Diencephalon (tissue), 1 donor: Measurements from ENCODE around the gene LRRC75B. TPM values are rescaled to one million over a fixed set of nuclear protein-coding genes. Genes with fewer than 3 reads are reported as not detected.

Source experiments
- total RNA-seq: library from RNA; depleted of rRNA; stranded (reverse); fragments of >200 nt; gene quantifications from one replicate; pipeline ENCODE4 v1.2.3, GENCODE V29; 2014

Gene LRRC75B
- total RNA-seq, result 11.1 TPM

GRCh38 chr22:24592851-24593558, at the start of gene LRRC75B:
Gene LRRC75B, minus strand, starts transcription at chr22:24593073. Its CDS starts 34 bp downstream, at chr22:24593039.

GRCh38 chr22:24602847-24603769, 10.2 kb upstream of the LRRC75B start, which contains the start of gene GGT1:
Gene GGT1, plus strand, starts transcription at chr22:24603193. Its CDS starts 7,889 bp downstream, at chr22:24611082.

GRCh38 chr22:24555165-24556039, 37.5 kb downstream of the LRRC75B start, which contains the start of gene SNRPD3:
Gene SNRPD3, plus strand, starts transcription at chr22:24555999. Its CDS starts 1,676 bp downstream, at chr22:24557675.

GRCh38 chr22:24554313-24555164, 38.3 kb downstream of the LRRC75B start, which contains the start of gene GUCD1:
Gene GUCD1, minus strand, starts transcription at chr22:24555138. Its CDS starts 147 bp downstream, at chr22:24554991.

Other genes with a start within 250 kb of the LRRC75B start
- gene ADORA2A, start 165.5 kb downstream of the LRRC75B start, total RNA-seq, result 15.7 TPM
- gene UPB1, start 97.7 kb downstream of the LRRC75B start, total RNA-seq, result 0.46 TPM
- gene GUCD1, start 37.9 kb downstream of the LRRC75B start, total RNA-seq, result 40.4 TPM
- 122 TPM for gene SNRPD3, start 37.1 kb downstream of the LRRC75B start, total RNA-seq
- gene GGT1, start 10.1 kb upstream of the LRRC75B start, total RNA-seq, result 1.8 TPM
- not detected for gene PIWIL3, start 181.6 kb upstream of the LRRC75B start, total RNA-seq
- gene SGSM1, start 213.1 kb upstream of the LRRC75B start, total RNA-seq, result 17.3 TPM